Measurements from ENCODE around the gene CHRNA9. TPM values are rescaled to one million over a fixed set of nuclear protein-coding genes. Genes with fewer than 3 reads are reported as not detected.

Gene CHRNA9

DNA sequence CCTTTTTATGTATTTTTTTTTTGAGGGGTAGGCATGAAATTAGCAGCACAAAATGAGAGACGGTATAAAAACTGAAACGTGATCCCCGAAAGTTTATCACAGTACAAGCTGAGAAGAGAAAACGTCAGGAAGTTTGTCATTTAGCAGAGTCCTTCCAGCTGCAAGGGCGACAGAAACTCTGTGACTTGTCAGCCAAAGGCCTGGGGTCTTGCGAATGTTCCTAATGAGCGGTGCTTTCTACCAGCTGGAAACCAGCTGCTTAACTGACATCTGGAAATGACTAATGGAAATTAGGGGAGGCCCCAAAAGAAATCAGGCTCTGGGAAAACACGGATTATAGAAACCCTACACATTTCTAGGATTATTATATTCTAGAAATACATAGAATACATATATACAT lies 66.5 kb downstream of the CHRNA9 start:
- Histone ChIP-seq H2BK12ac (ENCODE audit: low read length) (no peak overlapping the region), H3K9me3 (replicated peaks in 1 of 2; ENCODE audit: control insufficient read depth in 2 of 2, insufficient read depth in 1 of 2, low read depth in 1 of 2, low read length in 2 of 2) (peaks cover 0 to 2% of the 10 kb centered on the region in 2 donors), H3K9ac (ENCODE audit: low read depth, low read length, poor library complexity) (no peak overlapping the region), H3K14ac (ENCODE audit: low read length) (no peak overlapping the region), H3K27me3 (ENCODE audit: control insufficient read depth in 3 of 3, insufficient read depth in 3 of 3, low read depth in 1 of 3, low read length in 3 of 3) (no peaks in the 10 kb centered on the region), H4K8ac (ENCODE audit: low read depth, low read length) (no peak overlapping the region), H2BK120ac (ENCODE audit: low read depth, low read length) (no peak overlapping the region), H3K27ac (replicated peaks; ENCODE audit: low read length) (no peak overlapping the region), H3K18ac (ENCODE audit: low read length) (no peak overlapping the region), H3K79me1 (ENCODE audit: low read depth, low read length) (no peaks in the 10 kb centered on the region), H3K4me3 (ENCODE audit: low read length in 2 of 2) (no peak overlapping the region), H2BK15ac (ENCODE audit: low read length) (no peak overlapping the region), H2AK5ac (ENCODE audit: low read depth, low read length) (no peak overlapping the region), H2BK5ac (ENCODE audit: low read length) (no peak overlapping the region), H3K4me2 (ENCODE audit: insufficient read depth, low read length, poor library complexity, severe bottlenecking) (no peak overlapping the region), H3K4me1 (ENCODE audit: control insufficient read depth in 2 of 2, insufficient read depth in 1 of 2, low read depth in 1 of 2, low read length in 2 of 2) (peaks cover 0 to 4% of the 10 kb centered on the region in 2 donors), H4K91ac (ENCODE audit: low read depth, low read length, poor library complexity) (no peak overlapping the region), H3K23ac (ENCODE audit: low read depth, low read length, poor library complexity) (no peak overlapping the region), H2AFZ (ENCODE audit: low read length) (no peak overlapping the region), H3K36me3 (replicated peaks in 1 of 2; ENCODE audit: control insufficient read depth in 2 of 2, insufficient read depth in 2 of 2, low read length in 2 of 2) (no peaks in the 10 kb centered on the region), H3K4ac (ENCODE audit: low read length) (no peak overlapping the region)
- WGBS, 2 donors (ENCODE audit: extremely low coverage in 2 of 2, insufficient read length in 2 of 2, insufficient replicate concordance in 1 of 2): no CpG with 5 or more reads among the region's 8 CpGs
- DNase-seq (ENCODE audit: low spot score): no peak

DNA sequence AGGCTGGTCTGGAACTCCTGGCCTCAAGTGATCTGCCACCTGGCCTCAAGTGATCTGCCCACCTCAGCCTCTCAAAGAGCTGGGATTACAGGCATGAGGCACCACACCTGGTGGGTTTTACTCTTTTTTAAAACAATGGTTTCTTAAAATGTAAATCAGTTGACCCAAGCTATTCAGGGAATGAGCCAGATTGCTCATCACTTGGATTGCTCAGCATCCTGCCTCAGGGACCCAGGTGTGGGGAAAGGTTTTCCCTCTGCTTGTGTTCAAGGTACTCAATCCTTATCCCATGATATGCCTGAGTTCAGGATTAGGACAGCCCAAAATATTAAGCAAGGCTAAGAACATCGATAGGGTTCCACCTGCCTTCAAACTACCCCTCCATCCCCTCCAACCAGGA lies 67.4 kb downstream of the CHRNA9 start:
- DNase-seq (ENCODE audit: low spot score): no peak
- no peaks in the 10 kb centered on the region for H3K36me3 ChIP-seq (replicated peaks in 1 of 2; ENCODE audit: control insufficient read depth in 2 of 2, insufficient read depth in 2 of 2, low read length in 2 of 2)
- no peak overlapping the region for H4K8ac ChIP-seq (ENCODE audit: low read depth, low read length)
- H3K79me1 ChIP-seq (ENCODE audit: low read depth, low read length): no peaks in the 10 kb centered on the region
- no peak overlapping the region for H3K9ac ChIP-seq (ENCODE audit: low read depth, low read length, poor library complexity)
- H3K14ac ChIP-seq (ENCODE audit: low read length): no peak overlapping the region
- H2AFZ ChIP-seq (ENCODE audit: low read length): no peak overlapping the region
- no peak overlapping the region for H2BK120ac ChIP-seq (ENCODE audit: low read depth, low read length)
- no CpG with 5 or more reads among the region's 1 CpG for WGBS, 2 donors (ENCODE audit: extremely low coverage in 2 of 2, insufficient read length in 2 of 2, insufficient replicate concordance in 1 of 2)
- H3K27me3 ChIP-seq (ENCODE audit: control insufficient read depth in 3 of 3, insufficient read depth in 3 of 3, low read depth in 1 of 3, low read length in 3 of 3): no peaks in the 10 kb centered on the region
- H3K23ac ChIP-seq (ENCODE audit: low read depth, low read length, poor library complexity): no peak overlapping the region
- no peak overlapping the region for H3K18ac ChIP-seq (ENCODE audit: low read length)
- H3K27ac ChIP-seq (replicated peaks; ENCODE audit: low read length): no peak overlapping the region
- no peak overlapping the region for H4K91ac ChIP-seq (ENCODE audit: low read depth, low read length, poor library complexity)
- H3K4me2 ChIP-seq (ENCODE audit: insufficient read depth, low read length, poor library complexity, severe bottlenecking): no peak overlapping the region
- H2AK5ac ChIP-seq (ENCODE audit: low read depth, low read length): no peak overlapping the region
- no peak overlapping the region for H3K4ac ChIP-seq (ENCODE audit: low read length)
- no peak overlapping the region for H3K4me3 ChIP-seq (ENCODE audit: low read length in 2 of 2)
- H2BK12ac ChIP-seq (ENCODE audit: low read length): no peak overlapping the region
- no peak overlapping the region for H2BK15ac ChIP-seq (ENCODE audit: low read length)
- H3K4me1 ChIP-seq (ENCODE audit: control insufficient read depth in 2 of 2, insufficient read depth in 1 of 2, low read depth in 1 of 2, low read length in 2 of 2): peaks cover 0 to 4% of the 10 kb centered on the region in 2 donors
- peaks cover 0 to 2% of the 10 kb centered on the region in 2 donors for H3K9me3 ChIP-seq (replicated peaks in 1 of 2; ENCODE audit: control insufficient read depth in 2 of 2, insufficient read depth in 1 of 2, low read depth in 1 of 2, low read length in 2 of 2)
- H2BK5ac ChIP-seq (ENCODE audit: low read length): no peak overlapping the region

DNA sequence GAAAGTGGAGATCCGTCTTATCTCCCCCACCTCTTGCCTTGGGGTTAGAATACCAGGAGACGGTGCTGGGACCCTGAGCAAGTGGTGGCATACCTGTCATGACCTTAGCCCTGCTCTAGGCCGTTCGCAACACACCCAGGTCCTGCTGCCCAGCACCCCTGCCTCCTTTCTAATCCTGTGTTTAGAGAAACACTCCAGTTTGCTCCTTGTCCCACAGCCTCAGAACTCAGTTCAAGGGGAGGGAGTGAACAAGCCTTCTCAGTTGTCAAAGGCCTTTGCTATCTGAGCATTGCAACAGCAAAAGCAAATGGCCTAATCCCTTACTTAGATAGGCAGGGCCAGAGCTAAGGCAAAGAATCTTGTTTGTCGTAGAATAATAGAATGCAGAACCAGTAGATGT lies 67.9 kb downstream of the CHRNA9 start:
- Histone ChIP-seq H2BK15ac (ENCODE audit: low read length) (no peak overlapping the region), H3K4me3 (ENCODE audit: low read length in 2 of 2) (no peak overlapping the region)
- no CpG with 5 or more reads among the region's 5 CpGs for WGBS, 2 donors (ENCODE audit: extremely low coverage in 2 of 2, insufficient read length in 2 of 2, insufficient replicate concordance in 1 of 2)

More for the DNA sequence above, 67.9 kb downstream of the CHRNA9 start:
- H3K79me1 ChIP-seq (ENCODE audit: low read depth, low read length): no peaks in the 10 kb centered on the region
- no peak overlapping the region for H3K27ac ChIP-seq (replicated peaks; ENCODE audit: low read length)
- H3K36me3 ChIP-seq (replicated peaks in 1 of 2; ENCODE audit: control insufficient read depth in 2 of 2, insufficient read depth in 2 of 2, low read length in 2 of 2): no peaks in the 10 kb centered on the region
- H3K23ac ChIP-seq (ENCODE audit: low read depth, low read length, poor library complexity): no peak overlapping the region
- no peak overlapping the region for H3K14ac ChIP-seq (ENCODE audit: low read length)
- H4K8ac ChIP-seq (ENCODE audit: low read depth, low read length): no peak overlapping the region
- peaks cover 0 to 2% of the 10 kb centered on the region in 2 donors for H3K9me3 ChIP-seq (replicated peaks in 1 of 2; ENCODE audit: control insufficient read depth in 2 of 2, insufficient read depth in 1 of 2, low read depth in 1 of 2, low read length in 2 of 2)
- H2BK5ac ChIP-seq (ENCODE audit: low read length): no peak overlapping the region
- H2BK12ac ChIP-seq (ENCODE audit: low read length): no peak overlapping the region
- no peak overlapping the region for H2AK5ac ChIP-seq (ENCODE audit: low read depth, low read length)
- H3K4ac ChIP-seq (ENCODE audit: low read length): no peak overlapping the region
- H3K27me3 ChIP-seq (ENCODE audit: control insufficient read depth in 3 of 3, insufficient read depth in 3 of 3, low read depth in 1 of 3, low read length in 3 of 3): no peaks in the 10 kb centered on the region
- peaks cover 0 to 4% of the 10 kb centered on the region in 2 donors for H3K4me1 ChIP-seq (ENCODE audit: control insufficient read depth in 2 of 2, insufficient read depth in 1 of 2, low read depth in 1 of 2, low read length in 2 of 2)
- no peak overlapping the region for H3K18ac ChIP-seq (ENCODE audit: low read length)
- no peak overlapping the region for H3K9ac ChIP-seq (ENCODE audit: low read depth, low read length, poor library complexity)
- H4K91ac ChIP-seq (ENCODE audit: low read depth, low read length, poor library complexity): no peak overlapping the region
- no peak overlapping the region for H2AFZ ChIP-seq (ENCODE audit: low read length)
- no peak overlapping the region for H2BK120ac ChIP-seq (ENCODE audit: low read depth, low read length)
- DNase-seq (ENCODE audit: low spot score): no peak
- no peak overlapping the region for H3K4me2 ChIP-seq (ENCODE audit: insufficient read depth, low read length, poor library complexity, severe bottlenecking)

Small RNAs within 50 kb of the gene (small RNA-seq; reads per million reads assigned to genes)
- not detected for gene RNU7-74P (ENCODE audit: insufficient read depth)
